ENCODE data around the gene PTX4.
"Not testable (repeated sequence)": the region's sequence is repeated elsewhere in the genome, so short reads cannot be mapped to it uniquely, and the experiment has no call there.

Gene PTX4

DNA sequence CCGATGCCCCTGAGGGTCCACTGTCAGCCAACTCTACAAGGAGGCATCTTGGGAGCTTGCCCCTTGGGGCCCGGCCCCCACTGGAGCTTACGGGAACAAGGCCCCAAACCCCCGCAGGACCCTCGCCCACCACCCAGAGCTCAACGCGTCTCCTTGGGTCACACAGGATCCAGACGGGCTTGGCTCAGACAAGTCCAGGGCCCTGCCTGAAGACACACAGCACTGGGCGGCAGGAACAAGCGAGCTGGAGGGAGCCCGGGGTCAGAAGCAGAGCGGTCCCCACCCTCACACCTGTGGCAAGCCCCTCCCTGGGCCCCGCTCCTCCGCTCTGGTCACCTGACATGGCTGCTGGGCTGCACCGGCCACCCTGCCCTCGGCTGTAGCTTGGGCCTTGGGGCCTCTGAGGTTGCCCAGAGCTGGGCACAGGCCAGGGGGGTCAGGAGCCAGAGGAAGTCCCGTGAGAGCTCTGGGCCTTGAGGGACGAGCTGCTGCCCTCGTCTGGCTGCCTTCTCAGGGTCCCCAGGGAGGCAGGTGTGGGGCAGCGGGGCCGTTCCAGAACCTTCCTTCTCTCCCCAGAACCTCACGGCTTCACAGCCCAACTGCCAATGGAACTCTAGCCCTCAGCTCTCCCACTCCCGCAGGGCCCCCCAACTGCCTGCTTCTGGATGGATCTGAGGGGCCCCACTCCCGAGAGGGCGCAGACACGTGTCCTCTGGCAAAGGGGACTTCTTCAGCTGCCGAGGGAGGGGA lies 44.6 kb downstream of the PTX4 start, which contains the start of gene CCDC154:
Gene CCDC154 (minus strand): TSS at position 577 of the 750 bp plus-strand sequence. CDS start 234 bp downstream, at position 343.
- DNase-seq (ENCODE audit: low spot score) = no peak

DNA sequence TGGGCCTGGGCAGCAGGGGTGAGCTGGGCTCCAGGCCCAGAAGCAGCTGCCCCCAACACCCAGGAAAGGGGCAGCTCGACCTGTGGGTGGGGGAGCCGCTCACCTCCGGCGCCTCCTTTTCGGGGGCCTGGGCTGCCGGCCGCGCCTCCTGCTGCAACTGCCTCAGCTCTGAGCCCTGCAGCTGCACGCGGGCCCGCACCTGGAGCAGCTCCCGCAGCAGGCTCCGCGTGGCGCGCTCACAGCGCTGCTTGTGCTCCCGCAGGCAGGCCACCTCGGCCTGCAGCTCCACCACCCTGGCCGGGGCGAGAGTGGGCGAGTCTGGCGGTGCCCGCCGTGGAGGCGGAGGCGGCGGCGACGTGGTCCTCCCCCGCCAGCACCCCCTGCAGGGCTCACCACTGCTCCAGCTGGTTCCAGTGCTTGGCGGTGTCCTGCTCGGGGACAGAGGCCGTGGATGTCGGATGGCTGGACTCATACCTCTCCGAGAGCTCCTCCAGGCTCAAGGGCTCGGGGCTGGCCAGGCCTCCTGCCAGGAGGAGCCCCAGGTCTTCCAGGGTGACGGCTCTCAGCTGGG lies 45.3 kb downstream of the PTX4 start:
- DNase-seq (ENCODE audit: low spot score) = no peak

DNA sequence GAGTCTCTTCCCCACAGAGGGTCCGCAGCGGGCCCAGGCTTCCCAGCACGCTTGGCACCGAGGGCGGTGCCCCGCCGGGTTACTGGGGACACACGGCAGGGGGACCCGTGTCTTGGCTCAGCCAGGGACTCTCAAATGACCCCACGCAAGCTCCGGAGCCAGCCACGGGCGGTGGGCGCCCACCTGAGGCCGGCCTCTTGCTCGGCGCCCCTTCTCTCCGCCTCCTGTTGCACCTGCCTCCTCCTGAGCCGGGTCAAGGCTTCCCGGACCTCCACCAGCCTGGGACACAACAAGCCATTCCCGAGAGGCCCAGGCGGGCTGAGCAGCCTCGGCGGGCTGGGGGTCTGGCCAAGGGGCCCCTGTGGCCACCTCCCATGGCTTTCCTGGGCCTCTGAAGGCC lies 46.0 kb downstream of the PTX4 start:
- DNase-seq (ENCODE audit: low spot score) = no peak

DNA sequence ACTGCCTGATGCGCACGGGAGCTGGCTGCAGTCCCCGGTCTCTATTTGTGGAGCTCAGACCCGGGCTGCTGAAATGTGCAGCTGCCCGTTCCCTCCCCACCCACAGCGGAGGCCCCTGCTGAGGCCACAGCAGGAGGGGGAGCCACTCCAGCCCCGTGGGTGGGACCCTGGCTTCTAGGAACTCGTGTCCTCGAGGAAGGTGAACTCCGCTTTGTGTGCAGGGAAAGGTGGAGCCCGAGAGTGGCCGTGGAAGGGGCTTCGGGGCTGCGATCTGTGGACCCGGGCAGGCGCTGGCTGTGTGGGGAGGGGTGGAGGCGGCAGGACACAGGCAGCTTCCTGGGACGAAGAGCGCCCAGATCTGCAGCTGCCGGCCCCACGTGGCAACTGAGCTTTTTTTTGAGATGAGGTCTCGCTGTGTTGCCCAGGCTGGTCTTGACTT lies 47.3 kb downstream of the PTX4 start:
- no peak for DNase-seq (ENCODE audit: low spot score)

DNA sequence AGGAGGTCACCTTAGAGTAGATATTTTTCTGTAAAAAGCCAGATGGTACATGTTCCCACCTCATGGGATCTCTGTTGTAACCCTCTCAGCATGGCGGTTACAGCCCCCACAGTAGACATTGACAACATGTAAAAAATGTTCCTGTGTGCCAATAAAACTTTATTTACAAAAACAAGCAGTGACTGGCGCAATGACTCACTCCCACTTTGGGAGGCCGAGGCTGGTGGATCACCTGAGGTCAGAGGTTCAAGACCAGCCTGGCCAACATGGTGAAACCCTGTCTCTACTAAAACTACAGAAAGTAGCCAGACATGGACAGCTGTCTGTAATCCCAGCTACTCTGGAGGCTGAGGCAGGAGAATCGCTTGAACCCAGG lies 49.1 kb downstream of the PTX4 start:
- DNase-seq (ENCODE audit: low spot score) = not testable (repeated sequence)

DNA sequence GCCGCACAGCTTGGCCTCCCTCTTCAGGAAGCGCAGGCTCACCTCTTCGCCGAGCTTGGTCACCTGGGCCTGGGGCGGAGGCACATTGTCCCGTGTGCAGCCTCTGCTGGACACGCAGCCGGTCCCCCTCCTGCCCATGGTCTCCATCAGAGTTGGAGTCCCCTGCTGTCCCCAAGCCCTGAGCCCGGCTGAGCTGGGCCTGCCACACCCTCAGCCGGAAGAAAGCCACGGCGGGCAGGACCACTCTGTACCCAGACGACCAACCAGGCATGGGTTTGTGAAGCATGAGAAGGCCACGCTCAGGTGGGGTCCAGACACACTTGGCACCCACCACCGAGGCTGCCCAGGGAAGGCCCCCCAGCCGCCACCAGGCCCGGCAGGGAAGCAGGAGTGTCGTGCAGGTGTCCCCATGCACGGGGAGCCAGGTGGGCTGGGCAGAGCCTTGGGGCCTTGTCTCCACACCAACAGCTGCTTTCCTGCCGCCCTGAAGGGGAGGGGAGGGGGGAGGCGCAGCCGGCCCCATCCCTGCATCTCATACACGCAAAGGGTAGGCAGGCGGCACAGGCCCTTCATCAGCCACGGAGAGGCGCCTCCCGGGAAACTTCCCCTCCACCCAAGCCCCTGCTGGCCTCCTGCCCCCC lies 49.6 kb downstream of the PTX4 start:
- no peak for DNase-seq (ENCODE audit: low spot score)

DNA sequence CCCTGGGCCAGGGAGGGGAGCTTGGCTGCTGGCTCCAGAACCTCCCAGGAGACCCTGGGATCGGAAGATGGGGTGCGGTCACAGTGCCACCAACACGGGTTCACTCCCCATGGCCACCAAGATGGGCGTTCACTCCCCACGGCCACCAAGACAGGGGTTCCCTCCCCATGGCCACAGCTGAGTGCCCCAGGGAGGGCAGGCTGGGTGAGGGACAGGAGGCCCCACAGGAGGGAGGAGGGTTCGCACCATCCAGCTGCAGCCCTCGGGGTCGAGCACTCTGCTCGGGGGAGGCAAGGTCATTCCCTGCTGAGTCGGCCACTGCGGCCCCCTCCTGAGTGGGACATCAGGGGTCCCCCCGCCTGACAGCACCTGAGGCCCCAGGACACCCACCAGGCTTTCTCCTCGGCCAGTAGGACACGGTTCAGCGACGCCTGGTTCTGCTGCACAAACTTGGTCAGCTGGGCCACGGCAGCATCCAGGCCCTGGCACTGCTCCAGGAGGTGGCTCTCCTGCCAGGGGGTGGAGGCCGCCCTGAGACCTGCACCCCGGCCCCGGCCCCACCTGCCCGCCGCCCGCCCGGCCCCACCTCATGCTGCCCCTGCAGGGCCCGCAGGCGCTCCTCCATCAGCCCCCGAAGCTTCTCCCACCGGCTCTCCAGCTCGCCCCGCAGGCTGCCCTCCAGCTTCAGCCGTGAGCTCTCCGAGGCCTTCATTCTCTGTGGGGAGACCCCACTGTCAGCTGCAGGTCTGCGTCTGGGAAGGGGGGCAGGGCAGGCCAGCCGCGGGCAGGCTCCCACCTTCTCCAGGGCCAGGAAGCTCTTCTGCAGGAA lies 50.3 kb downstream of the PTX4 start:
- no peak for DNase-seq (ENCODE audit: low spot score)

DNA sequence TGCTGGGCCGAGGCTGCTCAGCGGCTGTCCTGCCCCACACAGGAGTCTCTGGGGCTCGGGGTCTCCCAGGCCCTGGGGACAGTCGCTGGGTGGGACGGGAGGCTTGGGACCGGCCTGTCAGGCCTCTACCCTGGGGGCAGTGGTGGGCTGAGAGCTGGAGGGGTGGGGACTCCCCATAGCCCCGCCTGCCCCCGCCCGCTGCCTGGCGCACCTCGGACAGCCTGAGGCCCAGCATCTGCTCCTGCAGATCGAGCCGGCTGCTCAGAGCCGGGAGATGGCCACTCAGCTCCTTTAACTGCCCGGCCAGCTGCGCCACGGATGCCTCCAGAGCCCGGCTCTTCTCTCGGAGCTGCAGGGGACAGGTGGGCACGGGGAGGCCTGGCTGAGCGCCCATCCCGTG lies 51.1 kb downstream of the PTX4 start:
- DNase-seq (ENCODE audit: low spot score) = no peak

DNA sequence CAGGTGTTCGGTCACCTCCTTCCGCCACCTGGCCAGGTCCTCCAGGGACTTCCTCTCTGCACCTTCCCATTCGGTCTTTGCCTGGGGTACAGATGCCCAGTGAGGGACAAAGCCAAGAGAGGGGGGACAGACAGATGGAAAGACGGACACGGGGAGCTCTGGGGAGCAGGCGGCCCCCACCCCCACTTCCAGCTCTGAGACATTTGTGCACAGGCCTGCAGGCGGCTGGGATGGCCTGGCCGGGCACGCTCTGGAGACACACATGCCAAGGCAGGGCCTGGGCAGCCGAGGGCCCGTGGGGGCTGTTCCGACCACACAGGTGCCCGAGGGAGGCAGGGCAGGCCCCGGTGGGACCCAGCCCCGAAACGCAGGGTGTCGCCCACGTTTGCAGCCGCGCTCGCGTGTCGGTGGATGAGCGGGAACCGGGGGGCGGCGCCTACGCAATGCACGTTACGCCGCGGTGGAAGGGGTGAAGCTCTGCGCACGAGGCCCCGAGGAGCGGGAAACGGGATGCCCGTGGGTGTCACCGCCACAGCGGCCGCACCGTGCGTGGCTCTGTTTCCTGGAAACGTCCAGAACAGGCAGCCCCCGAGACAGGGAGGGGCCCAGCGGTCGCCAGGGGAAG lies 51.9 kb downstream of the PTX4 start:
- no peak for DNase-seq (ENCODE audit: low spot score)

DNA sequence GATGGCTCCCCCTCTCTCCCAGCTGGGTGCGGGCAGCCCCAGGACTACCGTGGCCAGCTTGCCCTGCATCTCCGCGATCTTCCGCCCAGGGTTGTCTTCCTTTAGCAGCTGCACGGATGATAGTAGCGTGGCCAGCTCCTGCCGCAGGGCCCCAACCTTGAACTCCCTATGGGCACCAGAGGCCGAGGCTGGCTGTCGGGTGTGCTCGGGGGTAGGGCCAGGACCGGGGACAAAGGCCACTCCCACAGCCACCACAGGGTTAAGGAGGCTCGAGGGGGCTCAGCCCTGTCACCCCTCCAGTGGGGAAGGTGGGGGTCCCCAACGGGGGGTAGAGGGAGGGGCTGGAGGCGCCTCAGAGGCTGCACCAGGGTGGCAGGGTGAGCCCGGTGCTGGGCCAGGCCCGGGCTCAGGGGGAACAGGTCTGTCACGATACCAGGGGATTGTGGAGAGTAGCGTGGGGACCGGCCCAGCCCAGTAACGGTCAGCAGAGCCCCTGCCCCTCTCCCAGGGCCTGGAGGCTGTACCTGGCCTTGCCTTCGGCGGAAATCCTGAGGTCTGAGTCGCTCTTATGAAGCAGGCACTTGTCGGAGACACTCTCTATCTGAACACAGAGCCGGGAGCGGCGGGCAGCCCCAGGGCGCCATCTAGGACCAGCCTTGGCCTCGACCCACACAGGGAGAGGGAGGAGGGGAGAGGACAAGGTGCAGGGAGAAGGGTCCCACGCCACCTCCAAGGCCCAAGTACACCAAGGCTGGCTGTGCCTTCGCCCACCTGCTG lies 52.6 kb downstream of the PTX4 start:
- DNase-seq (ENCODE audit: low spot score) = no peak

Measured in CD4-positive, alpha-beta T cell treated with Interleukin-6 at 100 ng/mL for 8 hours (primary cell).